ENCODE results near the gene ATL2. TPM values are rescaled to one million over a fixed set of nuclear protein-coding genes. Genes with fewer than 3 reads are reported as not detected.

The ATL2 gene
- total RNA-seq, 1 donor from 2014 or later = 156 TPM

- Histone ChIP-seq H3K9me3 (no peaks in the 10 kb centered on the region), H3K4me3 (no peak overlapping the region), H3K27me3 (no peaks in the 10 kb centered on the region), H3K36me3 (no peaks in the 10 kb centered on the region), H3K27ac (no peak overlapping the region), H3K4me1 (no peaks in the 10 kb centered on the region)
- intact Hi-C loops (cut with DNase I) = loop anchor here (10.0 kb wide), 1 partner anchor 83 kb away; no protein-coding TSS in a partner anchor
- no peak for DNase-seq (ENCODE audit: extremely low spot score in 2 of 2)
- TF ChIP-seq POLR2A (IDR thresholded peaks at IDR 0.05) (no peak), CTCF (IDR thresholded peaks at IDR 0.05) (no peak), POLR2AphosphoS5 (IDR thresholded peaks at IDR 0.05; ENCODE audit: insufficient read depth in 1 of 2, low read depth in 1 of 2) (no peak)
These were observed 109.1 kb downstream of the ATL2 start for GRCh38 chr2:38268001-38268400.

- H3K4me3 ChIP-seq = no peak overlapping the region
- no peaks in the 10 kb centered on the region for H3K36me3 ChIP-seq
- no peak overlapping the region for H3K27ac ChIP-seq
- DNase-seq (ENCODE audit: extremely low spot score in 2 of 2) = no peak
- no peaks in the 10 kb centered on the region for H3K4me1 ChIP-seq
- TF ChIP-seq POLR2A (IDR thresholded peaks at IDR 0.05) (no peak), POLR2AphosphoS5 (IDR thresholded peaks at IDR 0.05; ENCODE audit: insufficient read depth in 1 of 2, low read depth in 1 of 2) (no peak), CTCF (IDR thresholded peaks at IDR 0.05) (no peak)
- no peaks in the 10 kb centered on the region for H3K27me3 ChIP-seq
- intact Hi-C loops (cut with DNase I) = loop anchor here (10.0 kb wide), 1 partner anchor 83 kb away; no protein-coding TSS in a partner anchor
- H3K9me3 ChIP-seq = no peaks in the 10 kb centered on the region
These were observed 109.7 kb downstream of the ATL2 start for GRCh38 chr2:38267270-38267925.

- no peak for DNase-seq (ENCODE audit: extremely low spot score in 2 of 2)
- Histone ChIP-seq H3K4me3 (no peak overlapping the region), H3K27me3 (no peaks in the 10 kb centered on the region), H3K4me1 (no peaks in the 10 kb centered on the region), H3K36me3 (no peaks in the 10 kb centered on the region), H3K9me3 (no peaks in the 10 kb centered on the region), H3K27ac (no peak overlapping the region)
- intact Hi-C loops (cut with DNase I) = loop anchor here (10.0 kb wide), 1 partner anchor 82 kb away; no protein-coding TSS in a partner anchor
- TF ChIP-seq POLR2A (IDR thresholded peaks at IDR 0.05) (no peak), CTCF (IDR thresholded peaks at IDR 0.05) (no peak), POLR2AphosphoS5 (IDR thresholded peaks at IDR 0.05; ENCODE audit: insufficient read depth in 1 of 2, low read depth in 1 of 2) (no peak)
These were observed 110.6 kb downstream of the ATL2 start for GRCh38 chr2:38266382-38267061.

GRCh38 chr2:38265461-38265860 lies 111.6 kb downstream of the ATL2 start:
- Histone ChIP-seq H3K27ac (no peak overlapping the region), H3K4me1 (no peaks in the 10 kb centered on the region), H3K36me3 (no peaks in the 10 kb centered on the region), H3K27me3 (no peaks in the 10 kb centered on the region), H3K4me3 (no peak overlapping the region), H3K9me3 (no peaks in the 10 kb centered on the region)
- no peak for TF ChIP-seq POLR2A (IDR thresholded peaks at IDR 0.05)
- no peak for TF ChIP-seq CTCF (IDR thresholded peaks at IDR 0.05)
- no peak for TF ChIP-seq POLR2AphosphoS5 (IDR thresholded peaks at IDR 0.05; ENCODE audit: insufficient read depth in 1 of 2, low read depth in 1 of 2)
- no peak for DNase-seq (ENCODE audit: extremely low spot score in 2 of 2)
- intact Hi-C loops (cut with DNase I) = loop anchor here (10.0 kb wide), 1 partner anchor 81 kb away; no protein-coding TSS in a partner anchor
